Stimulated activated naive CD8-positive, alpha-beta T cell treated with anti-CD3 and anti-CD28 coated beads, Interleukin-15, amount 100 ng/mL, for 72 hours (primary cell): Measurements from ENCODE around the gene GNAI3.
"Not testable (repeated sequence)": the region's sequence is repeated elsewhere in the genome, so short reads cannot be mapped to it uniquely, and the experiment has no call there.

ENCODE experiments used
- ATAC-seq: fragments of 150-1000 bp; cut with Tn5 transposase; 2 replicates; pipeline ENCODE4 v1.10.0; 2021; ENCODE audit warnings: mild to moderate bottlenecking, moderate library complexity
- DNase-seq, 2 donors: peaks; one replicate each; pipeline ENCODE4 v3.0.0; 2021 to 2022
- H3K27ac Mint-ChIP-seq, 2 donors: one replicate each; pipeline ENCODE4 v1.8.0; 2022; ENCODE audit warnings: mild to moderate bottlenecking in 2 of 2, mixed read lengths in 2 of 2, moderate library complexity in 2 of 2
- H3K27me3 Mint-ChIP-seq: one replicate; pipeline ENCODE4 v1.8.0; 2022; ENCODE audit warnings: mixed read lengths
- H3K4me1 Mint-ChIP-seq: one replicate; pipeline ENCODE4 v1.8.0; 2022; ENCODE audit warnings: mild to moderate bottlenecking, mixed read lengths
- H3K4me3 Mint-ChIP-seq, 2 donors: one replicate each; pipeline ENCODE4 v1.8.0; 2022; ENCODE audit warnings: mild to moderate bottlenecking in 2 of 2, mixed read lengths in 2 of 2, moderate library complexity in 1 of 2
- H3K9me3 Mint-ChIP-seq, 2 donors: one replicate each; pipeline ENCODE4 v1.8.0; 2022; ENCODE audit warnings: mixed read lengths in 2 of 2

GNAI3 gene

DNA sequence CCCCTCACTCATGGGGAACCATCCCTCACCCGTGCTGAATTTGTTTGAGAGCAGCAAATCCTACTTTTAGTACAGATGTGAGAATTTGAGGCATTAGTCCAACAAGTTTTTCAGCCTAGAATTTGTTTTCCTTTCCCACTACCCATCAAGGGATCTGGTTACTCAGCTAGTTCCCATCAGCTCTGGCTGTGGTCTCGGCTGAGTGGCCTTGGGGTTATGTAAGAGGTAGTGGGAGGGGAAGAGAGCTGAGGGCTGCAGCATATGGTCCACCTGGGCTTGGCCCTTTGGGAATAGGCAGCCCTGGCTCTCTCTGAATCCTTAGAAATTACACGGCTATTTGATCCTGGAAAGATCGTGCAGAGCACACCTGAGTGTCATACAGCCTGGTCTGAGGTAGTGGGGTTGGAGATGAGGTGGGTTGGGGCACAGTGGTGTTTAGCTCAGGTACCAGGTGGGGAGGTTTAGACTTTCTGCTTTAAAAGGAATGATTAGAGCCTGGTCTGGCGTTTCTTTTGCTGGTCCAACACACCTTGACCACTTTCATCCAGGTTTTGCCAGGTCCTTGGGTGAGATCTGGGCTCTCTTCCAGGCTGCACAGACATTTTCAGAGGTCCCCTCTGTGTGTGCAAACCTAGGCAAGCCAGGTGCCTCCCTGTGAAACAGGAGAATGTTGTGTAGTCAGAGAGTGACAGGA lies 111.7 kb downstream of the GNAI3 start:
- no peak overlapping the region for H3K27ac Mint-ChIP-seq
- no peak overlapping the region for H3K4me3 Mint-ChIP-seq
- H3K4me1 Mint-ChIP-seq = peaks cover 18% of the 10 kb centered on the region
- ATAC-seq (no peak), DNase-seq (no peak)
- H3K9me3 Mint-ChIP-seq = no peaks in the 10 kb centered on the region
- no peaks in the 10 kb centered on the region for H3K27me3 Mint-ChIP-seq

DNA sequence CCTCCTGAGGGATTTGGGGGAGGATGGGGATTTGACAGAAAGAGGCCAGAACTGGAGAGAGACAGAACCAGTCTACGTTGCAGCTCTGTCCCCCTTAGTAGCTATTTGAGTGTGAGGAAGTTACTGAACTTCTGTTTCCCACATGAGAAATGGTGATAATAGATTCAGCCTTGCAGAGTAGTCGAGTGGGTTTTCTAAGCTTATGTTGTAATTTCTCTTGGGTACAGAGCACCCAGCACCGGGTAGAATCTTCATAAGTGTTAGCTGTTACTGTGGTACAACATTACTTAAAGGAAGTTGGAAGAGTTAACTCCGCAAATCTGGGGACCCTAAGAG lies 112.2 kb downstream of the GNAI3 start:
- H3K4me3 Mint-ChIP-seq, DNase-seq, ATAC-seq, H3K9me3 Mint-ChIP-seq, H3K27me3 Mint-ChIP-seq, H3K27ac Mint-ChIP-seq: not testable (repeated sequence)
- peaks cover 14% of the 10 kb centered on the region for H3K4me1 Mint-ChIP-seq

DNA sequence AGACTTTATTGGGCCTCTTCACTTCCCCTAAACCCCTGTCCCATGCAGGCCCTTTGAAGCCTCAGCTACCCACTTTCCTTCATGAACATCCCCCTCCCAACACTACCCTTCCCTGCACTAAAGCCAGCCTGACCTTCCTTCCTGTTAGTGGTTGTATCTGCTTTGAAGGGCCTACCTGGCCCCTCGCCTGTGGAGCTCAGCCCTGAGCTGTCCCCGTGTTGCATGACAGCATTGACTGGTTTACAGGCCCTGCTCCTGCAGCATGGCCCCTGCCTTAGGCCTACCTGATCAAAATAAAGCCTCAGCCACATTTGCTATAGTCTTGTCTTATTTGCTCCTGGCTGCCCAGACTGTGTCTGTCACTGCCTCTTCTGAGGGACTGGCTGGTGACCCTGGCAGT lies 113.0 kb downstream of the GNAI3 start:
- Mint-ChIP-seq H3K9me3 (no peaks in the 10 kb centered on the region), H3K4me1 (peaks cover 10% of the 10 kb centered on the region), H3K4me3 (no peak overlapping the region), H3K27ac (peak overlapping the region in 1 of 2 donors; percentile 54), H3K27me3 (no peaks in the 10 kb centered on the region)
- DNase-seq = no peak
- no peak for ATAC-seq

DNA sequence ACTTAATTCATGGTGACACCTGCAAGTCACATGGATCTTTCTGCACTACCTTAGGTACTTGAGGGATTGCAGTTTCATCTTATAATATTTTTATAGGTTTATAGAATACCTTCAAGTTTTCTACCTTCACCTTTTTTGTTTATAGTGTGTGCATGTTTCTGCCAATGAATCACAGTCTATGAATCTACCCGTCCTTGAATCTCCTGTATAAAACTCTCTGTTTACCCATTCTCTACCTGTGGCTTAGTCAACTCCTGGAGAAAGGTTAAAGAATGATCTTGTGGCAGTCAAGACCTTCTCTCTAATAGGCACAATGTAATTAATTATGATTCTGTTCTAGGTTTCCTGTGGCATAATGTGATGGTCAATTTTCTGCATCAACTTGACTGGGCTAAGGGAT lies 116.3 kb downstream of the GNAI3 start:
- Mint-ChIP-seq H3K4me3 (no peak overlapping the region), H3K27ac (no peak overlapping the region), H3K9me3 (no peaks in the 10 kb centered on the region), H3K27me3 (no peaks in the 10 kb centered on the region), H3K4me1 (peaks cover 20% of the 10 kb centered on the region)
- DNase-seq = no peak
- no peak for ATAC-seq

DNA sequence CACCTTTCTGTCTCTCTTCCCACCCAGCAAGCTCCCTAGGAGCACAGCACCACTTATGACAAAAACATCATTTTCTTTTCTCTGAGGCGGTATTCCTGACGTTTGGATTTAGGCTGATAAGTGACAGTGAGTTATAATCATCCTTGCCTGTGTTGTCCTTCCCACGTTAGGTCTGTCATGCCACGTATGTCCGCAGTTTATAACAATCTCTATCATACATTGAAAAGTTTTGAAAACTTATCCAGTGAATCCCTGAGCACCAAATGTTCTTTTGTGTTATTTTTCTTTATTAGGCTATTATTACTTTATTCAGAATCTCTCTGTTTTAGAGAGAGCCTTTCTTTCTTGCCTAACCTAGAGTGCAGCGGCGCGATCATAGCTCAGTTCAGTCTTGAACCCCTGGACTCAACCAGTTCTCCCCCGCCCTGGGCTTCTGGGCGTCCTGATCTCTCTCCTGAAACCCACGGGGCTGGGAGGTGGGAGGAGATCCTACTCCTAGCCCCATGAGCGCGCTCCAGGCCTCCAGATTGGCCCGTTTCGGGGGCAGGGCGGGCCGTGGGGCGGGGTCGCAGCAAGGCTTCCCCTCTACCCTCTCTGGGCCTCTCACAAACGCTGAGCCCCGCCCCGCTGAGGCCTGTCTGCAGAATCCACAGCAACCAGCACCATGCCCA lies 119.2 kb downstream of the GNAI3 start, which contains the start of gene GSTM2:
Gene GSTM2, plus strand, starts transcription at position 606 of the 671 bp plus-strand sequence. Its CDS starts 59 bp downstream, at position 665.
- Mint-ChIP-seq H3K27me3 (no peaks in the 10 kb centered on the region), H3K4me3 (peak within 1 kb of the TSS; percentile 82 to 87), H3K27ac (peak within 1 kb of the TSS; percentile 38 to 44), H3K9me3 (no peaks in the 10 kb centered on the region), H3K4me1 (peaks cover 30% of the 10 kb centered on the region)
- ATAC-seq (peak; percentile 97), DNase-seq (peak; percentile 66 to 81)
